ENCODE results near the gene RXRB.

RXRB gene

GRCh38 chr6:33197431-33198048 is 2.9 kb downstream of the RXRB start:
- DNase-seq (ENCODE audit: low read depth in 2 of 2, low spot score in 1 of 2), result no peak

GRCh38 chr6:33195304-33196165 is 4.9 kb downstream of the RXRB start:
- no peak for DNase-seq (ENCODE audit: low read depth in 2 of 2, low spot score in 1 of 2)

GRCh38 chr6:33194431-33194979 is 6.0 kb downstream of the RXRB start:
- DNase-seq (ENCODE audit: low read depth in 2 of 2, low spot score in 1 of 2), result no peak

- no peak for DNase-seq (ENCODE audit: low read depth in 2 of 2, low spot score in 1 of 2)
These were observed 6.8 kb downstream of the RXRB start for GRCh38 chr6:33193619-33194018.

- DNase-seq (ENCODE audit: low read depth in 2 of 2, low spot score in 1 of 2), result no peak
These were observed 7.5 kb downstream of the RXRB start for GRCh38 chr6:33192671-33193602.

GRCh38 chr6:33192105-33192646 is 8.3 kb downstream of the RXRB start, which contains the start of gene COL11A2:
Gene COL11A2, minus strand, starts transcription at chr6:33192467. Its CDS starts 227 bp downstream, at chr6:33192240.
- no peak for DNase-seq (ENCODE audit: low read depth in 2 of 2, low spot score in 1 of 2)

- no peak for DNase-seq (ENCODE audit: low read depth in 2 of 2, low spot score in 1 of 2)
These were observed 8.9 kb downstream of the RXRB start for GRCh38 chr6:33191383-33192104.

GRCh38 chr6:33190504-33191107 is 9.9 kb downstream of the RXRB start:
- DNase-seq (ENCODE audit: low read depth in 2 of 2, low spot score in 1 of 2), result no peak

- DNase-seq (ENCODE audit: low read depth in 2 of 2, low spot score in 1 of 2), result no peak
These were observed 10.6 kb downstream of the RXRB start for GRCh38 chr6:33189625-33190448.

GRCh38 chr6:33189164-33189563 is 11.3 kb downstream of the RXRB start:
- no peak for DNase-seq (ENCODE audit: low read depth in 2 of 2, low spot score in 1 of 2)

GRCh38 chr6:33187809-33188208 is 12.7 kb downstream of the RXRB start:
- no peak for DNase-seq (ENCODE audit: low read depth in 2 of 2, low spot score in 1 of 2)

GRCh38 chr6:33185654-33186187 is 14.7 kb downstream of the RXRB start:
- no peak for DNase-seq (ENCODE audit: low read depth in 2 of 2, low spot score in 1 of 2)

GRCh38 chr6:33185190-33185589 is 15.3 kb downstream of the RXRB start:
- no peak for DNase-seq (ENCODE audit: low read depth in 2 of 2, low spot score in 1 of 2)

- no peak for DNase-seq (ENCODE audit: low read depth in 2 of 2, low spot score in 1 of 2)
These were observed 17.3 kb downstream of the RXRB start for GRCh38 chr6:33183071-33183683.

- no peak for DNase-seq (ENCODE audit: low read depth in 2 of 2, low spot score in 1 of 2)
These were observed 19.3 kb downstream of the RXRB start for GRCh38 chr6:33181141-33181540.

- no peak for DNase-seq (ENCODE audit: low read depth in 2 of 2, low spot score in 1 of 2)
These were observed 21.6 kb downstream of the RXRB start for GRCh38 chr6:33178755-33179475.

Data from stimulated activated CD8-positive, alpha-beta memory T cell treated with anti-CD3 and anti-CD28 coated beads, Interleukin-4, amount 100 ng/mL, for 1 hour (primary cell).